K562 (cell line): Measurements from ENCODE around the gene SPRN. TPM values are rescaled to one million over a fixed set of nuclear protein-coding genes. Genes with fewer than 3 reads are reported as not detected.

Source experiments
- ARNT ChIP-seq, 2 experiments: fragments of 450-650 bp; IDR thresholded peaks; 2 replicates each; pipeline ENCODE4 v1.6.1; 2016; ENCODE audit warnings: mild to moderate bottlenecking in 1 of 2
- DDX20 ChIP-seq: fragments of 450-650 bp; IDR thresholded peaks from 2 replicates; pipeline ENCODE4 v1.6.1; 2016; ENCODE audit warnings: missing genetic modification characterization, low read depth, mild to moderate bottlenecking, missing compliant biosample characterization, moderate library complexity
- EHMT2 ChIP-seq: fragments of 450-650 bp; IDR thresholded peaks from 2 replicates; pipeline ENCODE4 v1.6.1; 2018; ENCODE audit warnings: antibody characterized with exemption
- EP400 ChIP-seq: fragments of 450-650 bp; IDR thresholded peaks from 2 replicates; pipeline ENCODE4 v1.6.1; 2017; ENCODE audit warnings: antibody characterized with exemption, mild to moderate bottlenecking, moderate library complexity
- HLTF ChIP-seq: fragments of 450-650 bp; IDR thresholded peaks from 2 replicates; pipeline ENCODE4 v1.6.1; 2016
- MCM2 ChIP-seq: fragments of 450-650 bp; IDR thresholded peaks from 2 replicates; pipeline ENCODE4 v1.6.1; 2017; ENCODE audit warnings: low read depth, mild to moderate bottlenecking
- NCOA6 ChIP-seq: fragments of 450-650 bp; IDR thresholded peaks from 2 replicates; pipeline ENCODE4 v1.6.1; 2017; ENCODE audit warnings: mild to moderate bottlenecking
- NFIX ChIP-seq: fragments of 250-450 bp; sonication (Bioruptor Pico); IDR thresholded peaks from 2 replicates; pipeline ENCODE4 v1.4.0; 2020; ENCODE audit warnings: low read depth, mild to moderate bottlenecking, moderate library complexity
- PHF8 ChIP-seq: fragments of 200-600 bp; sonication (generic); IDR thresholded peaks from 2 replicates; pipeline ENCODE4 v1.6.1; 2012; ENCODE audit warnings: mixed run types, mild to moderate bottlenecking, inconsistent platforms, low read length, moderate library complexity, borderline replicate concordance
- POLR2A ChIP-seq: fragments of 450-650 bp; conservative IDR thresholded peaks from 2 replicates; pipeline ENCODE4 v1.6.1; 2016
- POLR3G ChIP-seq: IDR thresholded peaks from 2 replicates; pipeline ENCODE4 v1.6.1; 2011; ENCODE audit not compliant: insufficient read length, insufficient replicate concordance; ENCODE audit errors: extremely low read depth
- PRDM10 ChIP-seq: fragments of 450-650 bp; IDR thresholded peaks from 2 replicates; pipeline ENCODE4 v1.6.1; 2018; ENCODE audit not compliant: partially characterized antibody
- RAD51 ChIP-seq: fragments of 450-650 bp; IDR thresholded peaks from 2 replicates; pipeline ENCODE4 v1.7.1; 2016; ENCODE audit warnings: low read depth, mild to moderate bottlenecking, borderline replicate concordance
- RB1 ChIP-seq: fragments of 450-650 bp; IDR thresholded peaks from 2 replicates; pipeline ENCODE4 v1.6.1; 2017; ENCODE audit warnings: low read depth, mild to moderate bottlenecking
- RBBP5 ChIP-seq: fragments of 200-600 bp; sonication (generic); IDR thresholded peaks from 2 replicates; pipeline ENCODE4 v1.6.1; 2012; ENCODE audit warnings: borderline replicate concordance, mild to moderate bottlenecking, low read length, control low read depth, inconsistent platforms; ENCODE audit not compliant: insufficient read depth, poor library complexity, severe bottlenecking
- RBM14 ChIP-seq: fragments of 200-400 bp; formaldehyde crosslinking; IDR thresholded peaks from 2 replicates; pipeline ENCODE4 v1.6.1; 2018; ENCODE audit warnings: low read depth, mild to moderate bottlenecking, low read length, moderate library complexity, borderline replicate concordance; ENCODE audit not compliant: insufficient read depth
- RBM22 ChIP-seq: fragments of 200-400 bp; formaldehyde crosslinking; IDR thresholded peaks from 2 replicates; pipeline ENCODE4 v1.6.1; 2018; ENCODE audit warnings: low read length, low read depth; ENCODE audit not compliant: poor library complexity, severe bottlenecking
- RCOR1 ChIP-seq, 2 experiments: IDR thresholded peaks; 2 replicates each; pipeline ENCODE4 v1.6.1; 2012; ENCODE audit warnings: low read depth in 2 of 2, low read length in 2 of 2, borderline replicate concordance in 1 of 2, improper control_type of control experiment in 1 of 2
- ZNF253 ChIP-seq: fragments of 250-450 bp; sonication (Bioruptor Pico); conservative IDR thresholded peaks from 2 replicates; pipeline ENCODE4 v1.6.1; 2021; ENCODE audit warnings: mild to moderate bottlenecking
- ZNF584 ChIP-seq: fragments of 200-800 bp; sonication (Bioruptor generic); IDR thresholded peaks from 2 replicates; pipeline ENCODE4 v1.6.1; 2016; ENCODE audit warnings: low read depth, mild to moderate bottlenecking, missing genetic modification characterization, missing compliant biosample characterization
- ZNF592 ChIP-seq: fragments of 450-650 bp; IDR thresholded peaks from 2 replicates; pipeline ENCODE4 v1.6.1; 2017; ENCODE audit warnings: antibody characterized with exemption, mild to moderate bottlenecking
- polyA plus RNA-seq, 8 experiments: library from polyadenylated mRNA; depleted of rRNA in 4 of 8; stranded (reverse) in 5 of 8; unstranded in 3 of 8; fragments of >200 nt; fragmentation: Nextera tagmentation in 2 of 8; fragmentation: Illumina TruSeq in 1 of 8; extraction: Ambion mirVana in 2 of 8; extraction: Trizol in 1 of 8; gene quantifications; 2 replicates each; pipeline versions ENCODE4 v1.2.1 to v1.2.3, GENCODE V29; 2011 to 2014; ENCODE audit warnings: inconsistent platforms in 1 of 8, missing spikeins in 1 of 8
- total RNA-seq, 7 experiments: library from RNA; depleted of rRNA in 6 of 7; stranded (reverse); fragments of >200 nt in 6 of 7; fragmentation: Illumina TruSeq in 2 of 7; extraction: Trizol in 2 of 7; gene quantifications; 2 replicates each; pipeline versions ENCODE4 v1.2.1 to v1.2.3, GENCODE V29; 2011 to 2021; ENCODE audit warnings: low replicate concordance in 1 of 7

Gene SPRN
- total and polyA plus RNA-seq, 9 of the 15 experiments (the other 6 are each of a cell fraction or from before 2014, with no cell fraction given): 0.04 TPM; not detected in 8

GRCh38 chr10:133388236-133388972, 36.0 kb downstream of the SPRN start (continued):
- TF ChIP-seq ARNT (IDR thresholded peaks at IDR 0.05) (peak; percentile 35 to 57; a peak in 2 of 4 replicates), RAD51 (no peak), HLTF (no peak), RBM22 (no peak), ZNF592 (peak; percentile 52; the same call in 1 of the 2 replicates), ZNF253 (CRISPR knock-in tag) (no peak), RBBP5 (peak; percentile 20), RB1 (0 out of 2 replicates have a peak, but pooled peaks have one; percentile 23), MCM2 (no peak), RCOR1 (IDR thresholded peaks at IDR 0.05; ENCODE audit: borderline replicate concordance in 1 of 2, low read depth in 2 of 2, low read length in 2 of 2) (peak in 1 of 2 experiments; percentile 29; a peak in 1 of 4 replicates), PRDM10 (no peak), POLR2A (peak; percentile 71), DDX20 (tag) (no peak), ZNF584 (no peak), EHMT2 (0 out of 2 replicates have a peak, but pooled peaks have one; percentile 46), NCOA6 (0 out of 2 replicates have a peak, but pooled peaks have one; percentile 20), EP400 (peak; percentile 69), NFIX (CRISPR knock-in tag) (no peak), POLR3G (no peak), PHF8 (peak; percentile 26; the same call in 1 of the 2 replicates), RBM14 (no peak)
